ENCODE data around the gene MYO5B. TPM values are rescaled to one million over a fixed set of nuclear protein-coding genes. Genes with fewer than 3 reads are reported as not detected.

MYO5B gene
- total RNA-seq, 1 experiment from 2014 or later = 32.1 TPM

DNA sequence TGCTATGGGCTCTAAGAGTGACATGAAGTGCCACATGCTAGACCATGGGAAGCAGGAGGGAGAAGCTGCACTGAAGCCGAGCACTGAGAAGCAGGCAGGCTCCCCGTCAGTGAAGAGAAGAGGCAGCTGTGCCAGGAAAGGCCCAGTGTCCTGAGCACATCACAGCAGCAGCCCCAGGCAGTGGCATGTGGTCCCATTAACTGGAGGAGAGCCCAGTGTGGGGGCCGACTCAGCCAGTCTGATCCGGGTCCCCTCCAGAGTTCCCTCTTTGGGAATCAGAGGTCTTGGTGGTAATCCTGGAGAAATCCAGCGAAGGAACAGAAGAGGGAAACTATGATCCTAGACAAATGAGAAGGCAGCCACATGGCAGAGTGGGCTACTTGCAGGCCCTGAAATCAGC is 284.9 kb downstream of the MYO5B start (continued):
- TF ChIP-seq, protein P1, sequence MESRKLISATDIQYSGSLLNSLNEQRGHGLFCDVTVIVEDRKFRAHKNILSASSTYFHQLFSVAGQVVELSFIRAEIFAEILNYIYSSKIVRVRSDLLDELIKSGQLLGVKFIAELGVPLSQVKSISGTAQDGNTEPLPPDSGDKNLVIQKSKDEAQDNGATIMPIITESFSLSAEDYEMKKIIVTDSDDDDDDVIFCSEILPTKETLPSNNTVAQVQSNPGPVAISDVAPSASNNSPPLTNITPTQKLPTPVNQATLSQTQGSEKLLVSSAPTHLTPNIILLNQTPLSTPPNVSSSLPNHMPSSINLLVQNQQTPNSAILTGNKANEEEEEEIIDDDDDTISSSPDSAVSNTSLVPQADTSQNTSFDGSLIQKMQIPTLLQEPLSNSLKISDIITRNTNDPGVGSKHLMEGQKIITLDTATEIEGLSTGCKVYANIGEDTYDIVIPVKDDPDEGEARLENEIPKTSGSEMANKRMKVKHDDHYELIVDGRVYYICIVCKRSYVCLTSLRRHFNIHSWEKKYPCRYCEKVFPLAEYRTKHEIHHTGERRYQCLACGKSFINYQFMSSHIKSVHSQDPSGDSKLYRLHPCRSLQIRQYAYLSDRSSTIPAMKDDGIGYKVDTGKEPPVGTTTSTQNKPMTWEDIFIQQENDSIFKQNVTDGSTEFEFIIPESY (IDR thresholded peaks at IDR 0.05; ENCODE audit: extremely low read depth, insufficient replicate concordance, low read length) = no peak
- TF ChIP-seq SP1 (IDR thresholded peaks at IDR 0.05; ENCODE audit: low read depth) (no peak), EZH2 (IDR thresholded peaks at IDR 0.05) (no peak), SIN3A (IDR thresholded peaks at IDR 0.05; ENCODE audit: low read depth) (no peak)

DNA sequence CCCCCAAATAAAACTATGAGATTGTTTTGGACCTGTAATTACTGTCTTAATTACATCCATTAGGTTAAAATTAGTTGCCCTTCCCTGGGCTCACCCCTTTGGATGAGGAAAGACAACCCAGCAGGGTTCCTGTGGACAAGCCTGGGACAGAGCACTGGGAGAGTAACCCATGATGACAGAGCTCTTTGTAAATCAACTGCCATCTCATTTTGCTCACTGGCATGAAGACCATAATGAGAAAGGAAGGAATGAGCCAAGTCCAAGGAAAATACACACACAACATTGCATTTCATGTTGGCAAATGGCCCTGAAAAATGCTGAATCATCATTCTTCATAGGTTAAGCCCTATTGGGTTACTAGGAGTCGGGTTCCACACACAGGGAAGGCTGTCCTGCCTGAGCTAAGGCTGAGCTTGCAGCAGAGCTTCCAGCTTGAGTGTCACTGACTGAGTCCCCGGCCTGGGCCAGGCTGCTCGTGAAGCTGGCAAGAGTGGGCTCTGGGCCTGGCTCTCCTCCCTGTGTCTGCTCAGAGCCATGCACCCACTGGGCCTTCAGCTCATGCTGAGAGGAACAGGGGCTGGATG is 287.5 kb downstream of the MYO5B start:
- no peaks in the 10 kb centered on the region; a peak in 1 of 4 replicates for H3K36me3 ChIP-seq (ENCODE audit: control insufficient read depth in 1 of 2, insufficient read depth in 2 of 2, low read length in 2 of 2)
- ChIA-PET RAD21 (ENCODE audit: low non-redundant PET in 1 of 2, low total read pairs in 2 of 2, uncharacterized antibody in 2 of 2, unreplicated experiment in 2 of 2) (no interaction called here), POLR2A (no interaction called here), CTCF (no interaction called here)
- BruUV-seq (replicated peaks) = no TSS peak
- no peak for DNase-seq (ENCODE audit: low read depth, low spot score)
- H3K27me3 ChIP-seq (ENCODE audit: insufficient read depth, low read length) = no peaks in the 10 kb centered on the region
- no peaks in the 10 kb centered on the region for H3K79me2 ChIP-seq (ENCODE audit: insufficient read depth, low read length)
- TF ChIP-seq EZH2 (IDR thresholded peaks at IDR 0.05) = no peak
- TF ChIP-seq, protein P2, sequence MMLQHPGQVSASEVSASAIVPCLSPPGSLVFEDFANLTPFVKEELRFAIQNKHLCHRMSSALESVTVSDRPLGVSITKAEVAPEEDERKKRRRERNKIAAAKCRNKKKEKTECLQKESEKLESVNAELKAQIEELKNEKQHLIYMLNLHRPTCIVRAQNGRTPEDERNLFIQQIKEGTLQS (IDR thresholded peaks at IDR 0.05) = no peak
- no peak for TF ChIP-seq FOSL1 (IDR thresholded peaks at IDR 0.05; ENCODE audit: low read depth)
- no peak for TF ChIP-seq JUND (IDR thresholded peaks at IDR 0.05)
- no peak for TF ChIP-seq EZH2phosphoT487 (IDR thresholded peaks at IDR 0.05; ENCODE audit: borderline replicate concordance)
- no peak for TF ChIP-seq SP1 (IDR thresholded peaks at IDR 0.05; ENCODE audit: low read depth)
- no peak for TF ChIP-seq EGR1 (IDR thresholded peaks at IDR 0.05; ENCODE audit: low read depth)
- TF ChIP-seq, protein P3, sequence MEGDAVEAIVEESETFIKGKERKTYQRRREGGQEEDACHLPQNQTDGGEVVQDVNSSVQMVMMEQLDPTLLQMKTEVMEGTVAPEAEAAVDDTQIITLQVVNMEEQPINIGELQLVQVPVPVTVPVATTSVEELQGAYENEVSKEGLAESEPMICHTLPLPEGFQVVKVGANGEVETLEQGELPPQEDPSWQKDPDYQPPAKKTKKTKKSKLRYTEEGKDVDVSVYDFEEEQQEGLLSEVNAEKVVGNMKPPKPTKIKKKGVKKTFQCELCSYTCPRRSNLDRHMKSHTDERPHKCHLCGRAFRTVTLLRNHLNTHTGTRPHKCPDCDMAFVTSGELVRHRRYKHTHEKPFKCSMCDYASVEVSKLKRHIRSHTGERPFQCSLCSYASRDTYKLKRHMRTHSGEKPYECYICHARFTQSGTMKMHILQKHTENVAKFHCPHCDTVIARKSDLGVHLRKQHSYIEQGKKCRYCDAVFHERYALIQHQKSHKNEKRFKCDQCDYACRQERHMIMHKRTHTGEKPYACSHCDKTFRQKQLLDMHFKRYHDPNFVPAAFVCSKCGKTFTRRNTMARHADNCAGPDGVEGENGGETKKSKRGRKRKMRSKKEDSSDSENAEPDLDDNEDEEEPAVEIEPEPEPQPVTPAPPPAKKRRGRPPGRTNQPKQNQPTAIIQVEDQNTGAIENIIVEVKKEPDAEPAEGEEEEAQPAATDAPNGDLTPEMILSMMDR (IDR thresholded peaks at IDR 0.05 in 2 of 3, conservative IDR thresholded peaks at IDR 0.05 in 1 of 3; ENCODE audit: borderline replicate concordance in 1 of 3, insufficient read depth in 1 of 3, low read depth in 2 of 3, low read length in 2 of 3) = no peak
- no peak for TF ChIP-seq CEBPB (IDR thresholded peaks at IDR 0.05; ENCODE audit: low read depth)
- TF ChIP-seq, protein P4, sequence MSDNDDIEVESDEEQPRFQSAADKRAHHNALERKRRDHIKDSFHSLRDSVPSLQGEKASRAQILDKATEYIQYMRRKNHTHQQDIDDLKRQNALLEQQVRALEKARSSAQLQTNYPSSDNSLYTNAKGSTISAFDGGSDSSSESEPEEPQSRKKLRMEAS (IDR thresholded peaks at IDR 0.05) = no peak
- TF ChIP-seq, protein P5, sequence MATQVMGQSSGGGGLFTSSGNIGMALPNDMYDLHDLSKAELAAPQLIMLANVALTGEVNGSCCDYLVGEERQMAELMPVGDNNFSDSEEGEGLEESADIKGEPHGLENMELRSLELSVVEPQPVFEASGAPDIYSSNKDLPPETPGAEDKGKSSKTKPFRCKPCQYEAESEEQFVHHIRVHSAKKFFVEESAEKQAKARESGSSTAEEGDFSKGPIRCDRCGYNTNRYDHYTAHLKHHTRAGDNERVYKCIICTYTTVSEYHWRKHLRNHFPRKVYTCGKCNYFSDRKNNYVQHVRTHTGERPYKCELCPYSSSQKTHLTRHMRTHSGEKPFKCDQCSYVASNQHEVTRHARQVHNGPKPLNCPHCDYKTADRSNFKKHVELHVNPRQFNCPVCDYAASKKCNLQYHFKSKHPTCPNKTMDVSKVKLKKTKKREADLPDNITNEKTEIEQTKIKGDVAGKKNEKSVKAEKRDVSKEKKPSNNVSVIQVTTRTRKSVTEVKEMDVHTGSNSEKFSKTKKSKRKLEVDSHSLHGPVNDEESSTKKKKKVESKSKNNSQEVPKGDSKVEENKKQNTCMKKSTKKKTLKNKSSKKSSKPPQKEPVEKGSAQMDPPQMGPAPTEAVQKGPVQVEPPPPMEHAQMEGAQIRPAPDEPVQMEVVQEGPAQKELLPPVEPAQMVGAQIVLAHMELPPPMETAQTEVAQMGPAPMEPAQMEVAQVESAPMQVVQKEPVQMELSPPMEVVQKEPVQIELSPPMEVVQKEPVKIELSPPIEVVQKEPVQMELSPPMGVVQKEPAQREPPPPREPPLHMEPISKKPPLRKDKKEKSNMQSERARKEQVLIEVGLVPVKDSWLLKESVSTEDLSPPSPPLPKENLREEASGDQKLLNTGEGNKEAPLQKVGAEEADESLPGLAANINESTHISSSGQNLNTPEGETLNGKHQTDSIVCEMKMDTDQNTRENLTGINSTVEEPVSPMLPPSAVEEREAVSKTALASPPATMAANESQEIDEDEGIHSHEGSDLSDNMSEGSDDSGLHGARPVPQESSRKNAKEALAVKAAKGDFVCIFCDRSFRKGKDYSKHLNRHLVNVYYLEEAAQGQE (IDR thresholded peaks at IDR 0.05; ENCODE audit: low read depth) = no peak
- no peak for TF ChIP-seq ZFX (IDR thresholded peaks at IDR 0.05)
- TF ChIP-seq RAD21 (IDR thresholded peaks at IDR 0.05; ENCODE audit: low read depth) = no peak
- TF ChIP-seq SRF (IDR thresholded peaks at IDR 0.05; ENCODE audit: low read depth) = no peak
- no peak for TF ChIP-seq POLR2A (IDR thresholded peaks at IDR 0.05; ENCODE audit: borderline replicate concordance, extremely low read depth, insufficient read depth, insufficient read length)
- TF ChIP-seq ELF1 (IDR thresholded peaks at IDR 0.05; ENCODE audit: borderline replicate concordance, low read depth) = no peak
- TF ChIP-seq CBX3 (IDR thresholded peaks at IDR 0.05; ENCODE audit: low read depth) = no peak
- no peak overlapping the region for H3K27ac ChIP-seq (ENCODE audit: low read depth, low read length)
- H3K9me3 ChIP-seq (ENCODE audit: control insufficient read depth in 1 of 2, insufficient read depth in 1 of 2, low read depth in 1 of 2, low read length in 2 of 2) = no peaks in the 10 kb centered on the region
- ATAC-seq = no peak
- no peaks in the 10 kb centered on the region for H3K4me1 ChIP-seq (ENCODE audit: control insufficient read depth in 1 of 2, insufficient read depth in 2 of 2, low read length in 2 of 2)
- no peaks in the 10 kb centered on the region for H4K20me1 ChIP-seq (ENCODE audit: insufficient read depth)
- intact Hi-C loops (cut with micrococcal nuclease) = no loop called here
- H3K4me2 ChIP-seq (ENCODE audit: low read length) = no peak overlapping the region
- no peak overlapping the region for H2AFZ ChIP-seq (ENCODE audit: low read depth, low read length, poor library complexity, severe bottlenecking)
- H3K9ac ChIP-seq (ENCODE audit: low read length) = no peak overlapping the region
- H3K9me2 ChIP-seq (ENCODE audit: insufficient read depth) = no peaks in the 10 kb centered on the region
- no peak overlapping the region for H3K4me3 ChIP-seq (replicated peaks in 1 of 2; ENCODE audit: low read depth in 1 of 2, low read length in 2 of 2)
